GM12801 (cell line): Measurements from ENCODE around the gene CDS2.

ENCODE experiments used
- TF ChIP-seq, protein P1 (sequence below): IDR thresholded peaks from one replicate; pipeline ENCODE4 v1.5.1; 2011; ENCODE audit warnings: control low read depth; ENCODE audit not compliant: insufficient read length; ENCODE audit errors: extremely low read depth

CDS2 gene

DNA sequence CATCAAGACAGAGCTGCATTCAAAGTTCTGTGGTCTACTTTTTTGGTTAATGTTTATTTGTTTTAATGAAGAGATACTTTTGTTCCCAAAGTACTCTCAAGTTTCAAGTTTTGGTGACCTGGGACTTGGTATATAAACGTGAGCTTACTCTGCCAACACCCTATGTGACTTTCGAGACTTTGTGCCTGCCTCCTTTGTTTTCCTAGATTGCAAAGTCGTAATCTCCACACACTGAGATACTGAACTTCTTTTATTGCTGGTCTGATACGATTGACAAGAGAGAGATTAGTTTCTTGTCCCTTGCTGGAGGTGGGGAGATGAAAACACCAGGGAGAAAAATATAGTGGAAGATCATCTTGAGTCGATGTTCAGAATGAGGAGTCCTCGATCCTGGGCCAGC, 34.9 kb upstream of the CDS2 start:
- TF ChIP-seq, protein P1, sequence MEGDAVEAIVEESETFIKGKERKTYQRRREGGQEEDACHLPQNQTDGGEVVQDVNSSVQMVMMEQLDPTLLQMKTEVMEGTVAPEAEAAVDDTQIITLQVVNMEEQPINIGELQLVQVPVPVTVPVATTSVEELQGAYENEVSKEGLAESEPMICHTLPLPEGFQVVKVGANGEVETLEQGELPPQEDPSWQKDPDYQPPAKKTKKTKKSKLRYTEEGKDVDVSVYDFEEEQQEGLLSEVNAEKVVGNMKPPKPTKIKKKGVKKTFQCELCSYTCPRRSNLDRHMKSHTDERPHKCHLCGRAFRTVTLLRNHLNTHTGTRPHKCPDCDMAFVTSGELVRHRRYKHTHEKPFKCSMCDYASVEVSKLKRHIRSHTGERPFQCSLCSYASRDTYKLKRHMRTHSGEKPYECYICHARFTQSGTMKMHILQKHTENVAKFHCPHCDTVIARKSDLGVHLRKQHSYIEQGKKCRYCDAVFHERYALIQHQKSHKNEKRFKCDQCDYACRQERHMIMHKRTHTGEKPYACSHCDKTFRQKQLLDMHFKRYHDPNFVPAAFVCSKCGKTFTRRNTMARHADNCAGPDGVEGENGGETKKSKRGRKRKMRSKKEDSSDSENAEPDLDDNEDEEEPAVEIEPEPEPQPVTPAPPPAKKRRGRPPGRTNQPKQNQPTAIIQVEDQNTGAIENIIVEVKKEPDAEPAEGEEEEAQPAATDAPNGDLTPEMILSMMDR: no peak

DNA sequence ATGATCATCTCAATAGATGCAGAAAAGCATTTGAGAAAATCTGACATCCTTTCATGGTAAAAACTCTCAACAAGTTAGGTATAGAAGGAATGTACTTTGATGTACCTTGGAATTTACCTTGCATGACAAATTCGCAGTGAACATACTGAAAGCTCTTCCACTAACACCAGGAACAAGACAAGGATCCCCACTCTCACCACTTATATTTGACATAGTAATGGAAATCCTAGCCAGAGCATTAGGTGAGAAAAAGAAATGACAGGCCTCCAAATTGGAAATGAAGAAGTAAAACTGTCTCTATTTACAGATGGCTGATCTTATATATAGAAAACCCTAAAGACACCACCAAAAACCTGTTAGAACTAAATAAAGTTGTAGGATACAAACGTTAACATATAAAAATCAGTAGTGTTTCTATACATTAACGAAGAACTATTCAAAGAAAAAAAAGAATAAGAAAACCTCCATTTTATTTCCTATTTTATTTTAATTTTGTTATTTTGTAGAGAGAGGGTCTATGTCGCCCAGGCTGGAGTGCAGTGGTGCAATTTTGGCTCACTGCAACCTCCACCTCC, 34.0 kb upstream of the CDS2 start:
- TF ChIP-seq, protein P1: no peak

DNA sequence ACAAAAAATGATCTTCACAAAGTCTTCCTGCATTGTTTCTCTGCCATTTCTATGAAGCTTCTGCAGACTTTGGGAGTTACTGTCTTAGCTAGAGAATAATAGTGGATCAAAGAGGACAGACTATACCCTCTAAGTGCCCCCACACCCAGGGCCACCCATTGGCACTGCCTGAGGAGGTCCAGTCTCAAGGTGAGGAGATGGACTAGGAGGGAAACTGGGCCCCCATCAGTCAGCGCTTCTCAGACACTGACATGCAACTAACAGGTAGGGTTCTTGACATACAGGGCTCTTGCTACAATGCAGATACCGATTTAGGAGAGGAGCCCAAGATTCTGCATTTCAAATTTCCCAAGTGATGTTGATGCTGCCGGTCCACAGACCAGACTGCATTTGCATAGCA, 31.4 kb upstream of the CDS2 start:
- TF ChIP-seq, protein P1: no peak

DNA sequence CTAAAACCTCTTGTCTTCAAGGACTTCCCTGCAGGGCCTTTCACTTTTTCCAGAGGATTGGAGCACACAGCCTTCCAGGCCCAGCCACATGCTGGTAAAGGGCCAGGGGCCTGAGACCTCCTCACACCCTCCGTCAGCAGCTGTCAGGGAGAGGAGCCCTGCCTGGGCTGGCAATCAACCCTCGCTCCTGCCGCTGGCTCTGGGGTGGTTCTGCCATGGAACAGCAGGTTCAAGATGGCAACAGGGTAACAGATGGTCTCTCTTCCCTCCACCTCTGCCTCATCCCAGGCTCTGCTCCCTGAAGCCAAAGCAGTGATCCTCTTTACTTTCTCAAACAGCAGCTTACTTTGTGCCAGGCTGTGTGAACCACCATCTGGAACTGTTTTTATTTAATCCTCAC, 30.9 kb upstream of the CDS2 start:
- TF ChIP-seq, protein P1: no peak

DNA sequence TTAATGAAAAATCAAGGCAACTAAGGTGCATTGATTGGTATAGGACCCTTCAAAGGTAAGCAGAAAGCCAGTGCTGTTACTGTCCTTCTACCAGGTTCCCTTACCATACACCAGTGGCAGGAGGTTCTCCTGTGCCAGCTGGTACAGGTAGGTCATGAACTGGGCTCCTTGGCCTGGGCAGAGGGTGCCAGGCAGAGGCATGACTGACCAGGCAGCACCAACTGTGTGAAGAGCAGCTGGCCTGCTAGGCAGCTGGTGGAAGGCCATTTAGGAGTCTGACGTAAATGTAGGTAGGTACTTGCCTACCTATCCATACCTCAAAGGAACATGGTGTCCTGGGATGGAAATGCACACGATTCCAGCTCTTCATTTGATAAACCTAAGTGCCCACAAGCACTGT, 30.3 kb upstream of the CDS2 start:
- TF ChIP-seq, protein P1: no peak

DNA sequence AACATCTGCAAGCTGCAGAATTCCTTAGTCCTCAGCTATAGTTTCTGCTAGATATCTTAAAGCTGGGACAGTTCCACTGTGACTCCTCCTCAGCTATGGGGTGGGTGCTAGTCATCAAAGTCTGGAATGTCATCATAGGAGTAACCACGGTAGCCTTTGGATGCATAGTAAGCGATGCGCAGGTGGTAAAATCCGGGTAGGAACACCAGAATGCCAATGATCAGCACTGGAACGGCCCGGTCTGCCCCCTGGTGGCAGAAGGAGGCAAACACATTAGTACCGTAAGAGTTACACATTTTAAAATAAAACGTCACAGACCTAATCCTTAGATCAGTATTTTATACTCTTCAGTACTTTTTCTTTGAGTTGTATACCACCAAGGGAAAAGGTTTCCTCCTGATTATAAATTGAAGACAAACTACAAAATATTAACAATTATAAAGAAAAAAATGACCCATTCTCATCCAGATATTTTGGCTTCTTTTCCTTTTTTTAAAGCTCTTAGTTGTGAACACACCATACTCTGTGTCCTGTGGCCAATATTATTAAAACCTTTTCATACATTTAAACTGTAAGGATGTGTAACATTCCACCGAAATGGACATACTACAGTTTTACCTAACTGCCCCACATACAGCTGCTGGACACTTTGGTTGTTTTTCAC, 26.0 kb upstream of the CDS2 start:
- TF ChIP-seq, protein P1: no peak

DNA sequence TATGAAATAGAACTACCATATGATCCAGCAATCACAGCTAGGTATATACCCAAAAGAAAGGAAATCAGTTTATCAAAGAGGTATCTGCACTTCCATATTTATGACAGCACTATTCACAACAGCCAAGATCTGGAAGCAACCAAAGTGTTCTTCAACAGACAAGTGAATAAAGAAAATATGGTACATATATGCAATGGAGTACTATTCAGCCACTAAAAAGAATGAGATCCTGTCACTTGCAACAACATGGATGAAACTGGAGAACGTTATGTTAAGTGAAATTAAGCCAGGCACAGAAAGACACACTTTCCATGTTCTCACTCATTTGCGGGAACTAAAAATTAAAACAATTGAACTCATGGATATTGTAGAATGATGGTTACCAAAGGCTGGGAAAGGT, 22.3 kb upstream of the CDS2 start:
- TF ChIP-seq, protein P1: no peak

DNA sequence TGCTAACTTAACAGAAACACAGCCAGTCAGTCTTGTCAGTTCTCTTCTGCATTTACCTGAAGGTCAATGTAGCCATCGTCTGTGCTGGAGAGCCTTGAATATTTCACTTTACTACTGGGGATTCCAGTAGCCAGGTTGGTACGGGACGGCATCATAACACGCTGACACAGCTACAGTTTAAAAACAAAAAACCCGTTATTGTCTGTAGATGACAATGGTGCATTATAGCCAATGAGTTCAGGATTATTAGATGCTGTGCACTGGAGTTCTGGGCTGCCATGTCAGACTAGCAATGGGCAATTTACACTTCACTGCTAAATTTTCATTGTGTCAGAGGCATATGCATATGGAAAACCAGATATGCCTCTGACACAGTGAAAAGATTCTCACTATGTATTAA, 17.5 kb upstream of the CDS2 start:
- TF ChIP-seq, protein P1: no peak
